PC-9 (cell line): Measurements from ENCODE around the gene ARL5A. TPM values are rescaled to one million over a fixed set of nuclear protein-coding genes. Genes with fewer than 3 reads are reported as not detected.

Experiments
- BruUV-seq: library from RNA; stranded (reverse); fragments of 400-500 nt; replicated peaks from 2 replicates; lab custom pipeline; 2021; lab: Mats Ljungman, UMichigan
- CTCF ChIA-PET: fragments of 300-600 bp; sonication (Branson Sonifier 250); formaldehyde crosslinking; loops from one replicate; lab custom pipeline; 2022; ENCODE audit warnings: antibody characterized with exemption; lab: Charles Lee
- POLR2A ChIA-PET: fragments of 300-600 bp; sonication (Branson Sonifier 250); formaldehyde crosslinking; loops from one replicate; lab custom pipeline; 2022; ENCODE audit warnings: antibody characterized with exemption; ENCODE audit not compliant: unreplicated experiment; lab: Charles Lee
- DNase-seq, 2 experiments: peaks; one replicate each; pipeline versions ENCODE4 v3.0.0 to v3.0.0-alpha.2; 2015 to 2022; ENCODE audit warnings: mixed read lengths in 1 of 2
- H2AFZ ChIP-seq: fragments of 200-600 bp; sonication (generic); 2 replicates; pipeline ENCODE4 v1.8.1; 2017; ENCODE audit warnings: antibody characterized with exemption
- H3F3A ChIP-seq: fragments of 200-600 bp; sonication (generic); 2 replicates; pipeline ENCODE4 v1.8.1; 2017; ENCODE audit warnings: antibody characterized with exemption, mild to moderate bottlenecking, low read depth; ENCODE audit not compliant: insufficient read depth
- H3K27ac ChIP-seq: fragments of 200-600 bp; sonication (generic); 2 replicates; pipeline ENCODE4 v1.6.1; 2016; ENCODE audit warnings: mixed run types
- H3K27me3 ChIP-seq: fragments of 200-600 bp; sonication (generic); 2 replicates; pipeline ENCODE4 v1.6.1; 2016; ENCODE audit warnings: low read depth, mixed run types; ENCODE audit not compliant: insufficient read depth
- H3K36me3 ChIP-seq: fragments of 200-600 bp; sonication (generic); 2 replicates; pipeline ENCODE4 v1.6.1; 2016; ENCODE audit warnings: low read depth, mixed run types
- H3K4me1 ChIP-seq: fragments of 200-600 bp; sonication (generic); replicated peaks from 2 replicates; pipeline ENCODE4 v1.6.1; 2016; ENCODE audit warnings: mixed run types; ENCODE audit not compliant: insufficient read depth
- H3K4me2 ChIP-seq: fragments of 200-600 bp; sonication (generic); 2 replicates; pipeline ENCODE4 v1.6.1; 2017; ENCODE audit warnings: mixed run types
- H3K4me3 ChIP-seq: fragments of 200-600 bp; sonication (generic); 2 replicates; pipeline ENCODE4 v1.6.1; 2016; ENCODE audit warnings: mixed run types
- H3K79me2 ChIP-seq: fragments of 200-600 bp; sonication (generic); 2 replicates; pipeline ENCODE4 v1.6.1; 2017; ENCODE audit warnings: low read depth, mixed run types
- H3K9me2 ChIP-seq: fragments of 200-600 bp; sonication (generic); 2 replicates; pipeline ENCODE4 v1.8.1; 2017; ENCODE audit warnings: mild to moderate bottlenecking; ENCODE audit not compliant: insufficient read depth
- H3K9me3 ChIP-seq: fragments of 200-600 bp; sonication (generic); 2 replicates; pipeline ENCODE4 v1.8.1; 2016; ENCODE audit warnings: low read depth; ENCODE audit not compliant: insufficient read depth
- H4K20me1 ChIP-seq: fragments of 200-600 bp; sonication (generic); 2 replicates; pipeline ENCODE4 v1.8.1; 2017; ENCODE audit not compliant: insufficient read depth
- EZH2 ChIP-seq: fragments of 200-600 bp; sonication (generic); IDR thresholded peaks from 2 replicates; pipeline ENCODE4 v1.8.0; 2017; ENCODE audit warnings: antibody characterized with exemption, low read depth
- intact Hi-C: fragments of 100-400 bp; cut with micrococcal nuclease; formaldehyde crosslinking; loops from one replicate; pipeline ENCODE4 v1.10.0; 2022; ENCODE audit not compliant: unreplicated experiment
- total RNA-seq: library from RNA; stranded (reverse); gene quantifications from 2 replicates; pipeline ENCODE4 v1.2.3, GENCODE V29; 2021
- TF ChIP-seq, protein P1 (sequence below): fragments of 200-600 bp; sonication (generic); conservative IDR thresholded peaks from 2 replicates; pipeline ENCODE4 v1.6.1; 2017; ENCODE audit warnings: mixed run types, antibody characterized with exemption, mild to moderate bottlenecking, moderate library complexity

Gene ARL5A
- total RNA-seq, 1 experiment from 2014 or later: 36.1 TPM

GRCh38 chr2:151790689-151791088 lies 37.5 kb downstream of the ARL5A start:
- Histone ChIP-seq H3K79me2 (no peaks in the 10 kb centered on the region), H3K4me2 (no peak overlapping the region), H3K36me3 (no peaks in the 10 kb centered on the region), H3K4me3 (no peak overlapping the region), H3K27ac (no peak overlapping the region), H3F3A (no peaks in the 10 kb centered on the region), H3K27me3 (no peaks in the 10 kb centered on the region), H2AFZ (no peak overlapping the region), H3K9me2 (no peaks in the 10 kb centered on the region), H3K9me3 (no peaks in the 10 kb centered on the region), H4K20me1 (no peaks in the 10 kb centered on the region), H3K4me1 (no peaks in the 10 kb centered on the region)
- no TSS peak for BruUV-seq
- no peak for DNase-seq
- ChIA-PET POLR2A (no interaction called here), CTCF (no interaction called here)
- intact Hi-C loops: no loop called here
- TF ChIP-seq, protein P1, sequence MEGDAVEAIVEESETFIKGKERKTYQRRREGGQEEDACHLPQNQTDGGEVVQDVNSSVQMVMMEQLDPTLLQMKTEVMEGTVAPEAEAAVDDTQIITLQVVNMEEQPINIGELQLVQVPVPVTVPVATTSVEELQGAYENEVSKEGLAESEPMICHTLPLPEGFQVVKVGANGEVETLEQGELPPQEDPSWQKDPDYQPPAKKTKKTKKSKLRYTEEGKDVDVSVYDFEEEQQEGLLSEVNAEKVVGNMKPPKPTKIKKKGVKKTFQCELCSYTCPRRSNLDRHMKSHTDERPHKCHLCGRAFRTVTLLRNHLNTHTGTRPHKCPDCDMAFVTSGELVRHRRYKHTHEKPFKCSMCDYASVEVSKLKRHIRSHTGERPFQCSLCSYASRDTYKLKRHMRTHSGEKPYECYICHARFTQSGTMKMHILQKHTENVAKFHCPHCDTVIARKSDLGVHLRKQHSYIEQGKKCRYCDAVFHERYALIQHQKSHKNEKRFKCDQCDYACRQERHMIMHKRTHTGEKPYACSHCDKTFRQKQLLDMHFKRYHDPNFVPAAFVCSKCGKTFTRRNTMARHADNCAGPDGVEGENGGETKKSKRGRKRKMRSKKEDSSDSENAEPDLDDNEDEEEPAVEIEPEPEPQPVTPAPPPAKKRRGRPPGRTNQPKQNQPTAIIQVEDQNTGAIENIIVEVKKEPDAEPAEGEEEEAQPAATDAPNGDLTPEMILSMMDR: no peak
- no peak for TF ChIP-seq EZH2

DNA sequence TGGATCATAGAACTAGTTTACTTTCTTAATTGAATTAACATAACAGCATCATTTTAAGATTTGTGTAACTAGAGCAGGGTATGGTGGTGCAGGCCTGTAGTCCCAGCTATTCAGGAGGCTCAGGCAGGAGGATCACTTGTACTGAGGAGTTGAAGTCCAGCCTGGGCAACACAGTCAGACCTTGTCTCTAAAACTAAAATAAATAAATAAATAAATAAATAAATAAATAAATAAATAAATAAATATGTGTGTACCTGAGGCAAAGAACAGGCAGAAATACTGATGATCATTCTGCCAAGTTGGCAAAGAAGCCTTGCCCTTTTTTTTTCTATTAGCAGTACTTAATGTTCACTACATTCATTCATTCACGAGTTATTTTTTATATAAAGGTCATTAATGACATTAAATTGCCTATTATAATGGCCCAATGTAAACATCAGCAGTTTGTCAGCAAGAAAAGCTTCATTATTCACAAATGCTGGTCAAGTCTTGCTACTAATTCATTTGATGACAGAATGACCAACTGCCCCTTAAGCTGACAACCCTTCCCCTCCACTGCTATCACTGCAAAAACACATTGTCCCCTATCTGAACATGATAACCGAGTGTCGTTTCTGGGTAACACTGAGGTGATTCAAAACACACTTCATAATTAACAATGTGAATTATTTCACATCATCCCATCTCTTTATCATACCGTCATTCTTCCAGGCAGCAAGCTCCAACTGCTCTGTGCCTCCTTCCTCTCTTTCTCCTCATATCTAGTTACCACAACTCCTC lies 39.0 kb downstream of the ARL5A start:
- no TSS peak for BruUV-seq
- H3K4me3 ChIP-seq: no peak overlapping the region
- no peak overlapping the region for H3K4me2 ChIP-seq
- TF ChIP-seq, protein P1: no peak
- no peaks in the 10 kb centered on the region for H3K79me2 ChIP-seq
- no peak overlapping the region for H2AFZ ChIP-seq
- H3K36me3 ChIP-seq: no peaks in the 10 kb centered on the region
- intact Hi-C loops: no loop called here
- no peaks in the 10 kb centered on the region for H4K20me1 ChIP-seq
- no peaks in the 10 kb centered on the region for H3K9me2 ChIP-seq
- H3K4me1 ChIP-seq: no peaks in the 10 kb centered on the region
- ChIA-PET POLR2A (no interaction called here), CTCF (no interaction called here)
- no peaks in the 10 kb centered on the region for H3K27me3 ChIP-seq
- H3K9me3 ChIP-seq: no peaks in the 10 kb centered on the region
- DNase-seq: no peak
- no peak overlapping the region for H3K27ac ChIP-seq
- no peaks in the 10 kb centered on the region for H3F3A ChIP-seq

DNA sequence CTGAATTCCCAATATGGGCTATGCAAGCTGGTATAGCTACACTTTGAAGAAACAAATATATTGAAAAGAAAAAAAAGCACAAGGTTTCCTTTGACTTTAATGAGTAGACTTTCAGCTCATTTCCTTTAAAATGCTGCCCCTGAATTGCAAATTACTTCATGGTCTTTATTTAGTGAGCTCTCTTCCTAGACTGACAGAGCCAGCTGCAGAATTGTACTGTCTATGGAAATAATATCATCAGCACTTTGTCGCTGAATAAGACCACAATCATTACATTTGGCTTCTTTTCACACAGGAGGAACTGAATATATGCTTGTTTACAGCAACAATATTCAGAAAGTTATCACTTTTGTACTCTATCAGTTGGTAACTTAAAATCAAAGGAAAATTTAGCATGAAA lies 41.7 kb downstream of the ARL5A start:
- H3K4me3 ChIP-seq: no peak overlapping the region
- H3K4me2 ChIP-seq: no peak overlapping the region
- H3K4me1 ChIP-seq: no peaks in the 10 kb centered on the region
- intact Hi-C loops: no loop called here
- no peaks in the 10 kb centered on the region for H3K9me3 ChIP-seq
- no TSS peak for BruUV-seq
- no peaks in the 10 kb centered on the region for H3K79me2 ChIP-seq
- POLR2A ChIA-PET: no interaction called here
- H3F3A ChIP-seq: no peaks in the 10 kb centered on the region
- no peaks in the 10 kb centered on the region for H3K36me3 ChIP-seq
- no peaks in the 10 kb centered on the region for H4K20me1 ChIP-seq
- no peaks in the 10 kb centered on the region for H3K9me2 ChIP-seq
- no peak for DNase-seq
- H3K27ac ChIP-seq: no peak overlapping the region
- no peaks in the 10 kb centered on the region for H3K27me3 ChIP-seq
- TF ChIP-seq, protein P1: no peak
- TF ChIP-seq EZH2: no peak
- CTCF ChIA-PET: no interaction called here
- H2AFZ ChIP-seq: no peak overlapping the region
